ENCODE results near the gene PRELID3B.

- TF ChIP-seq MAX (IDR thresholded peaks at IDR 0.05) (no peak), EZH2 (IDR thresholded peaks at IDR 0.05) (no peak), SP1 (IDR thresholded peaks at IDR 0.05; ENCODE audit: low read depth) (no peak), ZBTB33 (IDR thresholded peaks at IDR 0.05; ENCODE audit: extremely low read depth, insufficient replicate concordance, low read length) (no peak), CTCF (IDR thresholded peaks at IDR 0.05 in 2 of 3, conservative IDR thresholded peaks at IDR 0.05 in 1 of 3; ENCODE audit: borderline replicate concordance in 1 of 3, insufficient read depth in 1 of 3, low read depth in 2 of 3, low read length in 2 of 3) (no peak), POLR2A (IDR thresholded peaks at IDR 0.05; ENCODE audit: borderline replicate concordance, extremely low read depth, insufficient read depth, insufficient read length) (no peak), SRF (IDR thresholded peaks at IDR 0.05; ENCODE audit: low read depth) (no peak), EGR1 (IDR thresholded peaks at IDR 0.05; ENCODE audit: low read depth) (no peak), POLR2AphosphoS5 (IDR thresholded peaks at IDR 0.05; ENCODE audit: low read depth, low read length) (no peak), ATF3 (IDR thresholded peaks at IDR 0.05) (no peak), CEBPB (IDR thresholded peaks at IDR 0.05; ENCODE audit: low read depth) (no peak)
Measured at GRCh38 chr20:58995461-58996225, 46.9 kb downstream of the PRELID3B start.
